ENCODE measurements around the gene HNRNPC.

The HNRNPC gene

GRCh38 chr14:21210023-21210422, 59.2 kb downstream of the HNRNPC start:
- DNase-seq (ENCODE audit: low read depth) = no peak

- no peak for DNase-seq (ENCODE audit: low read depth)
Measured at GRCh38 chr14:21209185-21209584, 60.1 kb downstream of the HNRNPC start.

GRCh38 chr14:21208554-21208953, 60.7 kb downstream of the HNRNPC start:
- DNase-seq (ENCODE audit: low read depth) = no peak

GRCh38 chr14:21206753-21207684, 62.2 kb downstream of the HNRNPC start:
- DNase-seq (ENCODE audit: low read depth) = no peak

- DNase-seq (ENCODE audit: low read depth) = no peak
Measured at GRCh38 chr14:21205678-21206581, 63.3 kb downstream of the HNRNPC start.

GRCh38 chr14:21205026-21205677, 64.1 kb downstream of the HNRNPC start:
- no peak for DNase-seq (ENCODE audit: low read depth)

- no peak for DNase-seq (ENCODE audit: low read depth)
Measured at GRCh38 chr14:21204167-21205025, 64.8 kb downstream of the HNRNPC start.

- no peak for DNase-seq (ENCODE audit: low read depth)
Measured at GRCh38 chr14:21203470-21204166, 65.6 kb downstream of the HNRNPC start.

GRCh38 chr14:21202463-21203358, 66.5 kb downstream of the HNRNPC start:
- no peak for DNase-seq (ENCODE audit: low read depth)

- no peak for DNase-seq (ENCODE audit: low read depth)
Measured at GRCh38 chr14:21201732-21202462, 67.3 kb downstream of the HNRNPC start.

GRCh38 chr14:21200752-21201461, 68.3 kb downstream of the HNRNPC start:
- no peak for DNase-seq (ENCODE audit: low read depth)

GRCh38 chr14:21199611-21200560, 69.4 kb downstream of the HNRNPC start:
- DNase-seq (ENCODE audit: low read depth) = no peak

GRCh38 chr14:21197418-21198205, 71.6 kb downstream of the HNRNPC start:
- no peak for DNase-seq (ENCODE audit: low read depth)

- no peak for DNase-seq (ENCODE audit: low read depth)
Measured at GRCh38 chr14:21194597-21194996, 74.6 kb downstream of the HNRNPC start.

- DNase-seq (ENCODE audit: low read depth) = no peak
Measured at GRCh38 chr14:21192875-21193535, 76.2 kb downstream of the HNRNPC start.

- DNase-seq (ENCODE audit: low read depth) = no peak
Measured at GRCh38 chr14:21192447-21192822, 76.8 kb downstream of the HNRNPC start.
